SK-N-MC (cell line): ENCODE measurements around the gene TVP23C.

ENCODE experiments used
- EZH2 ChIP-seq: fragments of 200-600 bp; sonication (generic); IDR thresholded peaks from one replicate; pipeline ENCODE4 v1.6.1; 2017; ENCODE audit warnings: antibody characterized with exemption
- FOXP2 ChIP-seq: optimal IDR thresholded peaks from 2 replicates; pipeline ENCODE3; 2011; ENCODE audit warnings: mild to moderate bottlenecking, moderate library complexity; ENCODE audit not compliant: insufficient read depth; ENCODE audit errors: extremely low read length, control extremely low read depth
- POLR2AphosphoS5 ChIP-seq: IDR thresholded peaks from 2 replicates; pipeline ENCODE4 v1.6.1; 2012; ENCODE audit warnings: mild to moderate bottlenecking, low read depth, low read length, borderline replicate concordance

DNA sequence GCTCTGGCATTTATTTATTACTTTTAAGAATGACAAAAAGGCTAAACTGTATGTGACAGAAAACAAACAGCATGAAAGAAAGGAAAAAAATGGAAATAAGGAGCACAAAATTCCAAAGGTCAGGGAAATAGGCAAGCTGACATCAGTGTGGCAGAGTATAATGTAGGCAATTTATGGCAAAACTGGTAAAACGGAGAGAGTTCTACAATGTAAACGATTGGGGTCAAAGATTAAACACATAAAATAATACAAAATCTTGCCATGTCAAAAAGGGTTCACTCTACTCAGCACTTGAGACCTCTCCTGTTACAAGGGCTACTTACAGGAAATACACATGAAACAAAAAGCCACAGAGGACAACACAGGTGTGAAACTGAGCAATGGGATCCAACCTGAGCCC lies 48.8 kb downstream of the TVP23C start:
- TF ChIP-seq EZH2 (no peak), POLR2AphosphoS5 (no peak), FOXP2 (no peak)
